ENCODE data around the gene CNN1.

CNN1 gene

GRCh38 chr19:11538232-11539036 is at the start of gene CNN1:
Gene CNN1 (plus strand): TSS chr19:11538851. CDS start chr19:11538928, 77 bp downstream.
- in situ Hi-C loops (cut with MboI; ENCODE audit: low sequenced_read_pairs), result no loop called here

GRCh38 chr19:11489378-11489777 is 49.3 kb upstream of the CNN1 start:
- in situ Hi-C loops (cut with MboI; ENCODE audit: low sequenced_read_pairs), result no loop called here

- in situ Hi-C loops (cut with MboI; ENCODE audit: low sequenced_read_pairs), result no loop called here
Observed at GRCh38 chr19:11494634-11495285, 43.9 kb upstream of the CNN1 start.

GRCh38 chr19:11495481-11495880 is 43.2 kb upstream of the CNN1 start:
- in situ Hi-C loops (cut with MboI; ENCODE audit: low sequenced_read_pairs), result no loop called here

GRCh38 chr19:11495885-11496284 is 42.8 kb upstream of the CNN1 start:
- in situ Hi-C loops (cut with MboI; ENCODE audit: low sequenced_read_pairs), result no loop called here

GRCh38 chr19:11496391-11497163 is 42.1 kb upstream of the CNN1 start:
- in situ Hi-C loops (cut with MboI; ENCODE audit: low sequenced_read_pairs), result no loop called here

GRCh38 chr19:11499220-11499726 is 39.4 kb upstream of the CNN1 start:
- in situ Hi-C loops (cut with MboI; ENCODE audit: low sequenced_read_pairs), result no loop called here

- in situ Hi-C loops (cut with MboI; ENCODE audit: low sequenced_read_pairs), result no loop called here
Observed at GRCh38 chr19:11499890-11500420, 38.7 kb upstream of the CNN1 start.

- in situ Hi-C loops (cut with MboI; ENCODE audit: low sequenced_read_pairs), result no loop called here
Observed at GRCh38 chr19:11504502-11505031, 34.1 kb upstream of the CNN1 start.

GRCh38 chr19:11505032-11505503 is 33.6 kb upstream of the CNN1 start:
- in situ Hi-C loops (cut with MboI; ENCODE audit: low sequenced_read_pairs), result no loop called here

- in situ Hi-C loops (cut with MboI; ENCODE audit: low sequenced_read_pairs), result no loop called here
Observed at GRCh38 chr19:11505504-11506100, 33.0 kb upstream of the CNN1 start, which contains the start of gene ZNF653. Gene ZNF653 (minus strand): TSS chr19:11505839. CDS start chr19:11505786, 53 bp downstream.

GRCh38 chr19:11506101-11506555 is 32.5 kb upstream of the CNN1 start:
- in situ Hi-C loops (cut with MboI; ENCODE audit: low sequenced_read_pairs), result no loop called here

- in situ Hi-C loops (cut with MboI; ENCODE audit: low sequenced_read_pairs), result no loop called here
Observed at GRCh38 chr19:11506967-11507366, 31.7 kb upstream of the CNN1 start.

- in situ Hi-C loops (cut with MboI; ENCODE audit: low sequenced_read_pairs), result no loop called here
Observed at GRCh38 chr19:11507370-11508078, 31.1 kb upstream of the CNN1 start.

GRCh38 chr19:11510444-11510843 is 28.2 kb upstream of the CNN1 start:
- in situ Hi-C loops (cut with MboI; ENCODE audit: low sequenced_read_pairs), result no loop called here

- in situ Hi-C loops (cut with MboI; ENCODE audit: low sequenced_read_pairs), result no loop called here
Observed at GRCh38 chr19:11513946-11514345, 24.7 kb upstream of the CNN1 start.

- in situ Hi-C loops (cut with MboI; ENCODE audit: low sequenced_read_pairs), result no loop called here
Observed at GRCh38 chr19:11519138-11519537, 19.5 kb upstream of the CNN1 start.

GRCh38 chr19:11528551-11529341 is 9.9 kb upstream of the CNN1 start, which contains the start of gene ECSIT:
Gene ECSIT (minus strand): TSS chr19:11529134. CDS start chr19:11519170, 9,964 bp downstream.
- in situ Hi-C loops (cut with MboI; ENCODE audit: low sequenced_read_pairs), result no loop called here

GRCh38 chr19:11530432-11530831 is 8.2 kb upstream of the CNN1 start:
- in situ Hi-C loops (cut with MboI; ENCODE audit: low sequenced_read_pairs), result no loop called here
